Activated CD4-positive, alpha-beta T cell treated with anti-CD3 and anti-CD28 coated beads, Interleukin-2, amount 10 ng/mL, durations not matched to agents 24 days and 14 days (primary cell): ENCODE results near the gene MIS18A. TPM values are rescaled to one million over a fixed set of nuclear protein-coding genes. Genes with fewer than 3 reads are reported as not detected.
"Not testable (repeated sequence)": the region's sequence is repeated elsewhere in the genome, so short reads cannot be mapped to it uniquely, and the experiment has no call there.

Source experiments
- DNase-seq: peaks from one replicate; pipeline ENCODE4 v3.0.0; 2022
- H3K27ac Mint-ChIP-seq: one replicate; pipeline ENCODE4 v1.8.0; 2022; ENCODE audit warnings: mild to moderate bottlenecking, mixed read lengths
- H3K27me3 Mint-ChIP-seq: one replicate; pipeline ENCODE4 v1.8.0; 2022; ENCODE audit warnings: mixed read lengths
- H3K36me3 Mint-ChIP-seq: one replicate; pipeline ENCODE4 v1.8.0; 2022; ENCODE audit warnings: low read depth, mild to moderate bottlenecking, mixed read lengths
- H3K4me1 Mint-ChIP-seq: one replicate; pipeline ENCODE4 v1.8.0; 2021; ENCODE audit warnings: mixed read lengths
- H3K4me3 Mint-ChIP-seq: one replicate; pipeline ENCODE4 v1.8.0; 2022; ENCODE audit warnings: mild to moderate bottlenecking, moderate library complexity, mixed read lengths
- H3K9me3 Mint-ChIP-seq: one replicate; pipeline ENCODE4 v1.8.0; 2021; ENCODE audit warnings: mixed read lengths
- intact Hi-C: fragments of 100-400 bp; cut with micrococcal nuclease; formaldehyde crosslinking; loops from one replicate; pipeline ENCODE4 v1.15.1; 2023
- total RNA-seq: library from RNA; stranded (reverse); gene quantifications from 2 replicates; pipeline ENCODE4 v1.2.3, GENCODE V29; 2022

MIS18A gene
- total RNA-seq, 1 donor from 2014 or later, result 27.8 TPM

GRCh38 chr21:32298658-32299081, 19.8 kb upstream of the MIS18A start, which contains the start of gene MRAP:
TSS of gene MRAP (plus strand) at chr21:32298855. CDS start at chr21:32298972, 117 bp downstream.
- no peak for DNase-seq
- no peaks in the 10 kb centered on the region for H3K27me3 Mint-ChIP-seq
- H3K4me3 Mint-ChIP-seq, result no peak within 1 kb of the TSS
- H3K36me3 Mint-ChIP-seq, result peaks cover 11% of the 10 kb centered on the region
- no peaks in the 10 kb centered on the region for H3K9me3 Mint-ChIP-seq
- H3K4me1 Mint-ChIP-seq, result no peaks in the 10 kb centered on the region
- H3K27ac Mint-ChIP-seq, result no peak within 1 kb of the TSS
- intact Hi-C loops, result no loop called here

GRCh38 chr21:32298148-32298559, 19.3 kb upstream of the MIS18A start:
- intact Hi-C loops, result no loop called here

DNA sequence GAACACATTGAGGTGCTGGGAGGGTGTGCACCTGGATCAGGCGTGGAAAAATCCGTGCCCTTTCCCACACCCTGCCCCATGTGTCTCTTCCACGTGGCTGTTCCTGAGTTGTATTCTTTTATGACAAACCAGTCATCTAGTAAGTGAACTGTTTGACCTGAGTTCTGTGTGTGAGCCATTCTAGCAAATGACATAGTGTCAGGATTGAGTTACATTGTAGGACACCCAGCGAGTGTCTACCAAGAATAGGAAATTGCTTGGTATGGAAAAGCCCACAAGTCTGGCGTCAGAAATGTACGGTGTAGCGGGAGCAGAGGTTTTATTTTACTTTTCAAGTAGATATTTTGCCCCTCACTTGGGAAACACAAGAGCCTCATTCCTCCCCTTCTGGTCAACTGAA, 18.6 kb upstream of the MIS18A start:
- intact Hi-C loops, result no loop called here
- Mint-ChIP-seq H3K27me3 (no peaks in the 10 kb centered on the region), H3K27ac (no peak overlapping the region), H3K36me3 (peaks cover 11% of the 10 kb centered on the region), H3K4me1 (no peaks in the 10 kb centered on the region), H3K4me3 (no peak overlapping the region), H3K9me3 (no peaks in the 10 kb centered on the region)
- no peak for DNase-seq

More at GRCh38 chr21:32298148-32298559, 19.3 kb upstream of the MIS18A start:
- Mint-ChIP-seq H3K9me3 (no peaks in the 10 kb centered on the region), H3K27ac (no peak overlapping the region), H3K4me1 (no peaks in the 10 kb centered on the region), H3K27me3 (no peaks in the 10 kb centered on the region), H3K36me3 (peaks cover 11% of the 10 kb centered on the region), H3K4me3 (no peak overlapping the region)
- no peak for DNase-seq

- intact Hi-C loops, result no loop called here
These were observed 6.6 kb upstream of the MIS18A start for GRCh38 chr21:32285476-32285875.

GRCh38 chr21:32282992-32283391, 4.1 kb upstream of the MIS18A start:
- Mint-ChIP-seq H3K27ac (no peak overlapping the region), H3K9me3 (no peaks in the 10 kb centered on the region), H3K27me3 (peaks cover 3% of the 10 kb centered on the region), H3K4me1 (peaks cover 26% of the 10 kb centered on the region), H3K4me3 (no peak overlapping the region), H3K36me3 (peaks cover 4% of the 10 kb centered on the region)
- DNase-seq, result no peak
- intact Hi-C loops, result no loop called here

More at GRCh38 chr21:32285476-32285875, 6.6 kb upstream of the MIS18A start:
- H3K27me3 Mint-ChIP-seq, result no peaks in the 10 kb centered on the region
- no peak for DNase-seq
- H3K27ac Mint-ChIP-seq, result no peak overlapping the region
- H3K4me3 Mint-ChIP-seq, result no peak overlapping the region
- H3K36me3 Mint-ChIP-seq, result no peaks in the 10 kb centered on the region
- peaks cover 9% of the 10 kb centered on the region for H3K4me1 Mint-ChIP-seq
- H3K9me3 Mint-ChIP-seq, result no peaks in the 10 kb centered on the region

GRCh38 chr21:32281531-32281930, 2.7 kb upstream of the MIS18A start:
- Mint-ChIP-seq H3K36me3 (peaks cover 4% of the 10 kb centered on the region), H3K27me3 (peaks cover 3% of the 10 kb centered on the region), H3K27ac (no peak overlapping the region), H3K4me3 (no peak overlapping the region), H3K4me1 (peaks cover 31% of the 10 kb centered on the region), H3K9me3 (no peaks in the 10 kb centered on the region)
- intact Hi-C loops, result no loop called here
- no peak for DNase-seq

DNA sequence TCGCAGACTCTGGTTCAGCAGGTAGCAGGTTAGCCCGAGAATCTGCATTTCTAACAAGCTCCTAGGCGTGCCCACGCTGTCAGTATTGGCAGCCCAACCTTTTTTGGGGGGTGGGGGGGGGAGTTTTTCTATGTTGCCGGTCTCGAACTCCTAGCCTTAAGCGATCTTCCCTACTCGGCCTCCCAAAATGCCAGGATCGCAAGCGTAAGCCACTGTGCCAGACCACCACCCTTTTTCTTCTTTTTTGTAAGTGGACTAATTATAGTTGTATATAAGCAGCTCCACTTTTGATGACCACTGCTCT, 480 bp upstream of the MIS18A start:
- H3K4me3 Mint-ChIP-seq, result peak overlapping the region; percentile 100
- H3K27me3 Mint-ChIP-seq, result peaks cover 3% of the 10 kb centered on the region
- peak overlapping the region; percentile 98 for H3K27ac Mint-ChIP-seq
- H3K36me3 Mint-ChIP-seq, result peaks cover 4% of the 10 kb centered on the region
- H3K4me1 Mint-ChIP-seq, result peaks cover 32% of the 10 kb centered on the region
- DNase-seq, result no peak
- intact Hi-C loops, result loop anchor here (1.0 to 10.0 kb wide), 6 partner anchors 38 to 615 kb away; partner anchors contain the start of genes CFAP298 and URB1
- no peaks in the 10 kb centered on the region for H3K9me3 Mint-ChIP-seq

GRCh38 chr21:32278103-32278502, 746 bp downstream of the MIS18A start:
- peaks cover 3% of the 10 kb centered on the region for H3K27me3 Mint-ChIP-seq
- peak; percentile 65 for DNase-seq
- H3K4me1 Mint-ChIP-seq, result peaks cover 32% of the 10 kb centered on the region
- H3K4me3 Mint-ChIP-seq, result peak overlapping the region; percentile 100
- no peaks in the 10 kb centered on the region for H3K9me3 Mint-ChIP-seq
- intact Hi-C loops, result loop anchor here (2.0 to 10.0 kb wide), 5 partner anchors 115 to 613 kb away; partner anchors contain the start of genes CFAP298 and URB1
- H3K36me3 Mint-ChIP-seq, result peaks cover 9% of the 10 kb centered on the region
- H3K27ac Mint-ChIP-seq, result peak overlapping the region; percentile 98

GRCh38 chr21:32276671-32277070, 2.2 kb downstream of the MIS18A start:
- Mint-ChIP-seq H3K4me1 (peaks cover 31% of the 10 kb centered on the region), H3K4me3 (no peak overlapping the region), H3K27ac (no peak overlapping the region), H3K36me3 (peaks cover 9% of the 10 kb centered on the region), H3K9me3 (no peaks in the 10 kb centered on the region), H3K27me3 (peaks cover 3% of the 10 kb centered on the region)
- intact Hi-C loops, result loop anchor here (5.0 to 10.0 kb wide), 2 partner anchors 291 to 612 kb away; no protein-coding TSS in a partner anchor
- no peak for DNase-seq

DNA sequence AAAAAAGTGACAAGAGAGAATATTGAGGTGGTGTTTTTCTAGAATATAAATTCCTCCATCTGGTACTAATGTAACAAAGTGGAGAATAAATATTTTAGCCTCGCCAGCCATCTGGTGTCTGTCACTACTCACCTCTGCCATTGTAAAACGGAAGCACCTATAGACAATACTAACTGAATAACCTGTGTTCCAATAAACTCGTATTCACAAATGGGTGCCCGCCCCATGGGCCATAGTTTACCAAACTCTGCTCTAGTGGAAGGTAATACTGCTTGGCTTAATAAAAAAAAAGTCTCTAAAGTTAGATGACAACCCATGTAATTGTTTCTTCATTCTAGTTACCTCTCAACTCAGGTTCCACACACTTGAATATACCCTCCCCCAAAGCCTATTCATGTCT, 8.1 kb downstream of the MIS18A start:
- Mint-ChIP-seq H3K27me3 (no peaks in the 10 kb centered on the region), H3K36me3 (peaks cover 14% of the 10 kb centered on the region), H3K27ac (no peak overlapping the region), H3K4me1 (peaks cover 2% of the 10 kb centered on the region), H3K4me3 (no peak overlapping the region), H3K9me3 (no peaks in the 10 kb centered on the region)
- no peak for DNase-seq
- intact Hi-C loops, result loop anchor here (10.0 kb wide), 1 partner anchor 606 kb away; no protein-coding TSS in a partner anchor

GRCh38 chr21:32265321-32265720, 13.5 kb downstream of the MIS18A start:
- H3K9me3 Mint-ChIP-seq, H3K27ac Mint-ChIP-seq, intact Hi-C loops, H3K27me3 Mint-ChIP-seq, H3K4me1 Mint-ChIP-seq, H3K4me3 Mint-ChIP-seq, DNase-seq: not testable (repeated sequence)
- H3K36me3 Mint-ChIP-seq, result peaks cover 10% of the 10 kb centered on the region

GRCh38 chr21:32261929-32262328, 16.9 kb downstream of the MIS18A start:
- H3K9me3 Mint-ChIP-seq, result no peaks in the 10 kb centered on the region
- H3K36me3 Mint-ChIP-seq, result peaks cover 8% of the 10 kb centered on the region
- no peak overlapping the region for H3K27ac Mint-ChIP-seq
- H3K4me1 Mint-ChIP-seq, result peaks cover 2% of the 10 kb centered on the region
- no peak for DNase-seq
- intact Hi-C loops, result no loop called here
- peaks cover under 1% of the 10 kb centered on the region for H3K27me3 Mint-ChIP-seq
- H3K4me3 Mint-ChIP-seq, result no peak overlapping the region

DNA sequence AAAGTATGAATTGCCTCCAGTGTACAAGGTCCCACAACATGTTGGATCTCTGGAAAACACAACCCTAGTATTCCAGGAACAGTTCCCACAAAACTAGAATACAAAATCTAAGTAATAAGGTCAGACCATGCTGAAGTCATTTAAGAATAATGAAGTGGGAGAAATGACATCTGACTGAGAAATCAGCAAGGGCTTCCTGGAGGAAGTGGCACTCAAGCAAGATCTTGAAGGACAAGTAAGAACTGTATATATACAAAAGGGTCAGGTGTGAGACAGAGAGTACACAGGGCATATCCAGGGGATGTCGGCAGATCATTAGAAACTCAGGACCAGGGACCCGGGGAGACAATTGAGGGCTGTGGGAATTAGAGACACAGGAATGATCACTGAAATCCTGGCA, 18.7 kb downstream of the MIS18A start:
- Mint-ChIP-seq H3K36me3 (no peaks in the 10 kb centered on the region), H3K4me3 (no peak overlapping the region), H3K4me1 (peaks cover 2% of the 10 kb centered on the region), H3K9me3 (no peaks in the 10 kb centered on the region), H3K27ac (no peak overlapping the region), H3K27me3 (peaks cover 6% of the 10 kb centered on the region)
- DNase-seq, result no peak
- intact Hi-C loops, result no loop called here

- H3K27ac Mint-ChIP-seq, H3K9me3 Mint-ChIP-seq, H3K4me1 Mint-ChIP-seq, H3K36me3 Mint-ChIP-seq, H3K4me3 Mint-ChIP-seq, DNase-seq, H3K27me3 Mint-ChIP-seq: not testable (repeated sequence)
- intact Hi-C loops, result loop anchor here (5.0 kb wide), 1 partner anchor 161 kb away; no protein-coding TSS in a partner anchor
These were observed 20.1 kb downstream of the MIS18A start for GRCh38 chr21:32258786-32259048.
